ENCODE measurements around the gene RNF213. TPM values are rescaled to one million over a fixed set of nuclear protein-coding genes. Genes with fewer than 3 reads are reported as not detected.

The RNF213 gene
- total RNA-seq, 1 donor from 2014 or later: 228 TPM

- CTCF ChIA-PET: interaction anchor here (1.7 kb wide), 1 partner anchor 10 kb away, joined by 4 read pairs; no protein-coding TSS in a partner anchor
- POLR2A ChIA-PET: no interaction called here
- peaks cover 12% of the 10 kb centered on the region for H3K27me3 Mint-ChIP-seq
- intact Hi-C loops (cut with micrococcal nuclease): no loop called here
- no peak for DNase-seq
- H3K36me3 Mint-ChIP-seq (ENCODE audit: low read depth): no peaks in the 10 kb centered on the region
- no peaks in the 10 kb centered on the region for H3K4me1 Mint-ChIP-seq
- H3K27ac Mint-ChIP-seq: no peak overlapping the region
- peaks cover 7% of the 10 kb centered on the region for H3K9me3 Mint-ChIP-seq
- no peak for TF ChIP-seq CTCF (IDR thresholded peaks at IDR 0.05)
- no peak for ATAC-seq (ENCODE audit: low read depth)
- no peak overlapping the region for H3K4me3 Mint-ChIP-seq
Observed at GRCh38 chr17:80437532-80437931, 176.9 kb downstream of the RNF213 start.

- intact Hi-C loops (cut with micrococcal nuclease): no loop called here
- H3K36me3 Mint-ChIP-seq (ENCODE audit: low read depth): no peaks in the 10 kb centered on the region
- no peak for DNase-seq
- no peak overlapping the region for H3K27ac Mint-ChIP-seq
- H3K4me1 Mint-ChIP-seq: no peaks in the 10 kb centered on the region
- H3K27me3 Mint-ChIP-seq: peaks cover 15% of the 10 kb centered on the region
- no peak for ATAC-seq (ENCODE audit: low read depth)
- ChIA-PET POLR2A (no interaction called here), CTCF (no interaction called here)
- TF ChIP-seq CTCF (IDR thresholded peaks at IDR 0.05): no peak
- peaks cover 7% of the 10 kb centered on the region for H3K9me3 Mint-ChIP-seq
- H3K4me3 Mint-ChIP-seq: no peak overlapping the region
Observed at GRCh38 chr17:80438806-80439205, 178.2 kb downstream of the RNF213 start.

GRCh38 chr17:80439499-80439898 lies 178.8 kb downstream of the RNF213 start:
- intact Hi-C loops (cut with micrococcal nuclease): no loop called here
- POLR2A ChIA-PET: no interaction called here
- H3K4me3 Mint-ChIP-seq: no peak overlapping the region
- CTCF ChIA-PET: no interaction called here
- no peak for TF ChIP-seq CTCF (IDR thresholded peaks at IDR 0.05)
- no peaks in the 10 kb centered on the region for H3K4me1 Mint-ChIP-seq
- DNase-seq (no peak), ATAC-seq (ENCODE audit: low read depth) (no peak)
- no peaks in the 10 kb centered on the region for H3K36me3 Mint-ChIP-seq (ENCODE audit: low read depth)
- H3K27ac Mint-ChIP-seq: no peak overlapping the region
- peaks cover 7% of the 10 kb centered on the region for H3K9me3 Mint-ChIP-seq
- H3K27me3 Mint-ChIP-seq: peaks cover 16% of the 10 kb centered on the region

- TF ChIP-seq CTCF (IDR thresholded peaks at IDR 0.05): no peak
- Mint-ChIP-seq H3K36me3 (ENCODE audit: low read depth) (no peaks in the 10 kb centered on the region), H3K27me3 (peaks cover 16% of the 10 kb centered on the region), H3K4me3 (no peak overlapping the region), H3K27ac (no peak overlapping the region), H3K4me1 (no peaks in the 10 kb centered on the region), H3K9me3 (peaks cover 4% of the 10 kb centered on the region)
- ChIA-PET CTCF (interaction anchor here (0.7 kb wide), 1 partner anchor 579 kb away, joined by 3 read pairs; no protein-coding TSS in a partner anchor), POLR2A (no interaction called here)
- intact Hi-C loops (cut with micrococcal nuclease): no loop called here
- ATAC-seq (ENCODE audit: low read depth): peak; percentile 45
- peak; percentile 34 for DNase-seq
Observed at GRCh38 chr17:80441133-80441578, 180.5 kb downstream of the RNF213 start.

GRCh38 chr17:80441598-80442322 lies 181.1 kb downstream of the RNF213 start:
- Mint-ChIP-seq H3K4me3 (no peak overlapping the region), H3K27ac (no peak overlapping the region), H3K9me3 (no peaks in the 10 kb centered on the region), H3K27me3 (peaks cover 16% of the 10 kb centered on the region), H3K4me1 (no peaks in the 10 kb centered on the region), H3K36me3 (ENCODE audit: low read depth) (no peaks in the 10 kb centered on the region)
- ChIA-PET CTCF (no interaction called here), POLR2A (interaction anchor here (1.7 kb wide), 1 partner anchor 13 kb away, joined by 6 read pairs; no protein-coding TSS in a partner anchor)
- intact Hi-C loops (cut with micrococcal nuclease): no loop called here
- TF ChIP-seq CTCF (IDR thresholded peaks at IDR 0.05): no peak
- DNase-seq (no peak), ATAC-seq (ENCODE audit: low read depth) (no peak)

All from activated B cell treated with CpG ODN at 0.5 μM for 24 hours (primary cell).